Esophagus muscularis mucosa (tissue), 4 donors: ENCODE data around the gene ZNF747. TPM values are rescaled to one million over a fixed set of nuclear protein-coding genes. Genes with fewer than 3 reads are reported as not detected.

Experiments
- DNase-seq: peaks from one replicate; pipeline ENCODE4 v3.0.0-alpha.2; 2017; ENCODE audit errors: extremely low spot score
- H3K27ac ChIP-seq, 4 donors: fragments of 200-600 bp; sonication (generic); replicated peaks in 1 of 4; 1 replicate in 3 of 4; 2 replicates in 1 of 4; pipeline ENCODE4 v1.5.1; 2016 to 2019; ENCODE audit warnings: mild to moderate bottlenecking in 1 of 4
- H3K27me3 ChIP-seq, 4 donors: fragments of 200-600 bp; sonication (generic); one replicate each; pipeline versions ENCODE4 v1.5.1 to v1.6.0; 2016 to 2019
- H3K36me3 ChIP-seq, 4 donors: fragments of 200-600 bp; sonication (generic); one replicate each; pipeline ENCODE4 v1.5.1; 2016 to 2019
- H3K4me1 ChIP-seq, 4 donors: fragments of 200-600 bp; sonication (generic); one replicate each; pipeline ENCODE4 v1.5.1; 2016 to 2019
- H3K4me3 ChIP-seq, 4 donors: fragments of 200-600 bp; sonication (generic); 1 replicate in 2 of 4; 2 replicates in 2 of 4; pipeline ENCODE4 v1.5.1; 2016 to 2019; ENCODE audit warnings: mild to moderate bottlenecking in 4 of 4, moderate library complexity in 1 of 4
- H3K9me3 ChIP-seq, 4 donors: fragments of 200-600 bp; sonication (generic); 1 replicate in 3 of 4; 2 replicates in 1 of 4; pipeline ENCODE4 v1.5.1; 2016 to 2019
- CTCF ChIP-seq, 3 experiments: fragments of 200-600 bp in 2 of 3; fragments of 450-650 bp in 1 of 3; sonication (generic) in 2 of 3; IDR thresholded peaks; one replicate each; pipeline ENCODE4 v1.5.1; 2017 to 2019; ENCODE audit warnings: antibody characterized with exemption in 3 of 3, mild to moderate bottlenecking in 2 of 3, moderate library complexity in 1 of 3
- EP300 ChIP-seq: sonication (generic); formaldehyde crosslinking; IDR thresholded peaks from one replicate; pipeline ENCODE4 v1.6.1; 2017; ENCODE audit warnings: antibody characterized with exemption
- POLR2A ChIP-seq: fragments of 450-650 bp; IDR thresholded peaks from one replicate; pipeline ENCODE4 v1.6.1; 2017; ENCODE audit warnings: antibody characterized with exemption, moderate library complexity, mild to moderate bottlenecking, low read depth
- POLR2AphosphoS5 ChIP-seq, 2 donors: sonication (generic); formaldehyde crosslinking; IDR thresholded peaks; one replicate each; pipeline ENCODE4 v1.6.1; 2017; ENCODE audit warnings: antibody characterized with exemption in 2 of 2
- WGBS: methylation state at CpG from one replicate; pipeline ENCODE4 v1.1.5; 2018; 5-methylcytosine and 5-hydroxymethylcytosine counted together
- intact Hi-C: fragments of 100-400 bp; cut with DNase I; formaldehyde crosslinking; loops from one replicate; pipeline ENCODE4 v1.15.1; 2023
- total RNA-seq, 4 donors: library from RNA; depleted of rRNA; stranded (reverse); fragments of >200 nt; gene quantifications; one replicate each; pipeline versions ENCODE4 v1.1.0 to v1.2.1, GENCODE V29; 2016

Gene ZNF747
- total RNA-seq, 4 donors from 2014 or later, result 15.2 to 29.6 (median 22.3) TPM

GRCh38 chr16:30511509-30511908 lies 23.1 kb downstream of the ZNF747 start:
- Histone ChIP-seq H3K27ac (no peak overlapping the region), H3K9me3 (no peaks in the 10 kb centered on the region), H3K4me1 (no peaks in the 10 kb centered on the region), H3K4me3 (no peak overlapping the region), H3K36me3 (no peaks in the 10 kb centered on the region), H3K27me3 (no peaks in the 10 kb centered on the region)
- 87% methylated on average over 3 of the region's 3 CpGs for WGBS
- no peak for DNase-seq
- intact Hi-C loops, result no loop called here
- TF ChIP-seq POLR2A, result no peak
- TF ChIP-seq EP300, result no peak
- no peak for TF ChIP-seq CTCF (IDR thresholded peaks at IDR 0.05)
- TF ChIP-seq POLR2AphosphoS5 (IDR thresholded peaks at IDR 0.05), result no peak

GRCh38 chr16:30510376-30510938 lies 24.2 kb downstream of the ZNF747 start:
- intact Hi-C loops, result no loop called here
- TF ChIP-seq CTCF (IDR thresholded peaks at IDR 0.05) (no peak), POLR2A (no peak), POLR2AphosphoS5 (IDR thresholded peaks at IDR 0.05) (no peak), EP300 (no peak)
- 59% methylated on average over 3 of the region's 4 CpGs for WGBS
- Histone ChIP-seq H3K36me3 (no peaks in the 10 kb centered on the region), H3K27me3 (no peaks in the 10 kb centered on the region), H3K9me3 (no peaks in the 10 kb centered on the region), H3K4me1 (no peaks in the 10 kb centered on the region), H3K27ac (no peak overlapping the region), H3K4me3 (no peak overlapping the region)
- no peak for DNase-seq

GRCh38 chr16:30509081-30509765 lies 25.4 kb downstream of the ZNF747 start:
- no peak overlapping the region for H3K4me3 ChIP-seq
- no peak overlapping the region for H3K27ac ChIP-seq
- intact Hi-C loops, result no loop called here
- H3K27me3 ChIP-seq, result no peaks in the 10 kb centered on the region
- H3K9me3 ChIP-seq, result no peaks in the 10 kb centered on the region
- no peak for TF ChIP-seq EP300
- no peak for TF ChIP-seq POLR2A
- TF ChIP-seq POLR2AphosphoS5 (IDR thresholded peaks at IDR 0.05), result no peak
- TF ChIP-seq CTCF (IDR thresholded peaks at IDR 0.05), result no peak
- 84% methylated on average over 4 of the region's 4 CpGs for WGBS
- H3K4me1 ChIP-seq, result no peaks in the 10 kb centered on the region
- H3K36me3 ChIP-seq, result no peaks in the 10 kb centered on the region
- no peak for DNase-seq

- no peaks in the 10 kb centered on the region for H3K36me3 ChIP-seq
- DNase-seq, result no peak
- no peak overlapping the region for H3K4me3 ChIP-seq
- H3K27me3 ChIP-seq, result no peaks in the 10 kb centered on the region
- WGBS, result 72% methylated on average over 6 of the region's 6 CpGs
- TF ChIP-seq POLR2AphosphoS5 (IDR thresholded peaks at IDR 0.05) (no peak), EP300 (no peak), CTCF (IDR thresholded peaks at IDR 0.05) (no peak), POLR2A (no peak)
- no peak overlapping the region for H3K27ac ChIP-seq
- no peaks in the 10 kb centered on the region for H3K4me1 ChIP-seq
- no peaks in the 10 kb centered on the region for H3K9me3 ChIP-seq
- intact Hi-C loops, result no loop called here
Observed at GRCh38 chr16:30503403-30504296, 31.0 kb downstream of the ZNF747 start.
